HEK293 (cell line): Measurements from ENCODE around the gene PKM.

Experiments
- CTCF ChIA-PET: fragments of 350-600 bp; formaldehyde crosslinking; extraction: SDS; loops from one replicate; lab custom pipeline; 2021; ENCODE audit warnings: antibody characterized with exemption; lab: Yijun Ruan, JAX
- POLR2A ChIA-PET: fragments of 300-600 bp; formaldehyde crosslinking; extraction: SDS; loops from one replicate; lab custom pipeline; 2020; ENCODE audit warnings: antibody characterized with exemption, inconsistent platforms; lab: Yijun Ruan, JAX
- H3K27ac ChIP-seq: fragments of 200-500 bp; sonication (Bioruptor generic); 2 replicates; pipeline ENCODE4 v1.5.1; 2014; ENCODE audit warnings: low read depth, low read length, control low read depth, inconsistent platforms; ENCODE audit errors: extremely low read depth
- H3K36me3 ChIP-seq, 2 experiments: fragments of 200-500 bp in 1 of 2; sonication (Bioruptor generic) in 1 of 2; 1 replicate in 1 of 2; 2 replicates in 1 of 2; pipeline ENCODE4 v1.5.1; 2014 to 2017; ENCODE audit warnings: inconsistent platforms in 2 of 2, low read length in 2 of 2; ENCODE audit not compliant: control insufficient read depth in 2 of 2, insufficient read depth in 1 of 2
- H3K4me1 ChIP-seq: fragments of 200-500 bp; sonication (Bioruptor generic); 2 replicates; pipeline ENCODE4 v1.5.1; 2014; ENCODE audit warnings: mild to moderate bottlenecking, low read length, inconsistent platforms; ENCODE audit not compliant: control insufficient read depth, insufficient read depth
- H3K4me3 ChIP-seq: 2 replicates; pipeline ENCODE4 v1.5.1; 2011; ENCODE audit warnings: low read depth, mild to moderate bottlenecking, control low read depth, low read length, moderate library complexity
- H3K9me3 ChIP-seq: fragments of 200-500 bp; sonication (Bioruptor generic); 2 replicates; pipeline ENCODE4 v1.5.1; 2014; ENCODE audit warnings: low read depth, low read length, inconsistent platforms; ENCODE audit not compliant: control insufficient read depth, insufficient read depth
- IKZF3 ChIP-seq: fragments of 450-650 bp; IDR thresholded peaks from 2 replicates; pipeline ENCODE4 v1.5.0; 2018; ENCODE audit warnings: missing biosample characterization, mild to moderate bottlenecking, missing genetic modification characterization, moderate library complexity
- KLF9 ChIP-seq: fragments of 450-650 bp; formaldehyde crosslinking; IDR thresholded peaks from 2 replicates; pipeline ENCODE4 v1.5.1; 2016; ENCODE audit warnings: missing biosample characterization, missing genetic modification characterization, low read depth
- MEIS1 ChIP-seq: sonication (generic); formaldehyde crosslinking; IDR thresholded peaks from 2 replicates; pipeline ENCODE4 v1.8.1; 2022; ENCODE audit warnings: missing genetic modification reagents, mild to moderate bottlenecking, borderline replicate concordance
- ZBTB1 ChIP-seq: fragments of 450-650 bp; formaldehyde crosslinking; IDR thresholded peaks from 2 replicates; pipeline ENCODE4 v1.5.1; 2016; ENCODE audit warnings: missing biosample characterization, missing genetic modification characterization
- ZBTB8A ChIP-seq: fragments of 450-650 bp; formaldehyde crosslinking; IDR thresholded peaks from 2 replicates; pipeline ENCODE4 v1.5.1; 2016; ENCODE audit warnings: missing biosample characterization, missing genetic modification characterization
- ZNF169 ChIP-seq: fragments of 450-650 bp; formaldehyde crosslinking; IDR thresholded peaks from 2 replicates; pipeline ENCODE4 v1.5.1; 2016; ENCODE audit warnings: missing biosample characterization, missing genetic modification characterization
- ZNF184 ChIP-seq: fragments of 450-650 bp; IDR thresholded peaks from 2 replicates; pipeline ENCODE4 v1.5.1; 2018; ENCODE audit warnings: missing biosample characterization, mild to moderate bottlenecking, missing genetic modification characterization
- ZNF19 ChIP-seq: fragments of 450-650 bp; formaldehyde crosslinking; IDR thresholded peaks from 2 replicates; pipeline ENCODE4; 2016; ENCODE audit warnings: missing biosample characterization, missing genetic modification characterization, low read depth
- ZNF433 ChIP-seq: fragments of 450-650 bp; formaldehyde crosslinking; IDR thresholded peaks from 2 replicates; pipeline ENCODE4 v1.5.1; 2016; ENCODE audit warnings: missing biosample characterization, missing genetic modification characterization, low read depth
- ZNF521 ChIP-seq: fragments of 450-650 bp; formaldehyde crosslinking; IDR thresholded peaks from 2 replicates; pipeline ENCODE4 v1.5.1; 2017; ENCODE audit warnings: missing biosample characterization, mild to moderate bottlenecking, missing genetic modification characterization
- ZNF585B ChIP-seq: fragments of 450-650 bp; formaldehyde crosslinking; IDR thresholded peaks from 2 replicates; pipeline ENCODE4 v1.5.1; 2016; ENCODE audit warnings: missing biosample characterization, missing genetic modification characterization
- ZNF600 ChIP-seq: fragments of 450-650 bp; formaldehyde crosslinking; IDR thresholded peaks from 2 replicates; pipeline ENCODE4 v1.5.1; 2016; ENCODE audit warnings: missing biosample characterization, missing genetic modification characterization
- TF ChIP-seq, protein P1 (sequence below): fragments of 450-650 bp; formaldehyde crosslinking; IDR thresholded peaks from 2 replicates; pipeline ENCODE4 v1.5.1; 2016; ENCODE audit warnings: missing biosample characterization, missing genetic modification characterization
- TF ChIP-seq, protein P2 (sequence below): fragments of 450-650 bp; formaldehyde crosslinking; IDR thresholded peaks from 2 replicates; pipeline ENCODE4 v1.5.1; 2016; ENCODE audit warnings: missing biosample characterization, missing genetic modification characterization, borderline replicate concordance
- TF ChIP-seq, protein P3 (sequence below): fragments of 450-650 bp; formaldehyde crosslinking; IDR thresholded peaks from 2 replicates; pipeline ENCODE4 v1.5.1; 2017; ENCODE audit warnings: missing biosample characterization, missing genetic modification characterization
- TF ChIP-seq, protein P4 (sequence below): fragments of 450-650 bp; formaldehyde crosslinking; IDR thresholded peaks from 2 replicates; pipeline ENCODE4 v1.5.1; 2016; ENCODE audit warnings: missing biosample characterization, missing genetic modification characterization
- TF ChIP-seq, protein P5 (sequence below): fragments of 450-650 bp; formaldehyde crosslinking; IDR thresholded peaks from 2 replicates; pipeline ENCODE4 v1.5.1; 2016; ENCODE audit warnings: missing biosample characterization, missing genetic modification characterization
- TF ChIP-seq, protein P6 (sequence below): fragments of 450-650 bp; formaldehyde crosslinking; IDR thresholded peaks from 2 replicates; pipeline ENCODE4 v1.5.1; 2016; ENCODE audit warnings: missing biosample characterization, missing genetic modification characterization
- TF ChIP-seq, protein P7 (sequence below): fragments of 450-650 bp; formaldehyde crosslinking; conservative IDR thresholded peaks from 2 replicates; pipeline ENCODE4 v1.5.1; 2016; ENCODE audit warnings: low read depth, missing biosample characterization, missing genetic modification characterization

PKM gene

DNA sequence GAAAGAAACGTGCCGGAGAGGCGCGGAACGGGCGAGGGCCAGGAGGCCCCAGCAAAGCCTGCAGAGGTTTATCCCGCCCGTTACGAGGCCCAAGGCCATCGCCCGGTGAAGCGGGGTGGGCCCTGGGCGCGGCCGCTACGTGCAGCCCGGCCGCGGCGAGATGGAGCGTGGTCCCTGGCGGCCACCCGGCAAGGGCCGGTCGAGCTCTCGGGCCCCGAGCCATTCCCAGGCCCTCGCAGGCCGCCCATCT, 1.1 kb downstream of the PKM start (continued):
- TF ChIP-seq, protein P1, sequence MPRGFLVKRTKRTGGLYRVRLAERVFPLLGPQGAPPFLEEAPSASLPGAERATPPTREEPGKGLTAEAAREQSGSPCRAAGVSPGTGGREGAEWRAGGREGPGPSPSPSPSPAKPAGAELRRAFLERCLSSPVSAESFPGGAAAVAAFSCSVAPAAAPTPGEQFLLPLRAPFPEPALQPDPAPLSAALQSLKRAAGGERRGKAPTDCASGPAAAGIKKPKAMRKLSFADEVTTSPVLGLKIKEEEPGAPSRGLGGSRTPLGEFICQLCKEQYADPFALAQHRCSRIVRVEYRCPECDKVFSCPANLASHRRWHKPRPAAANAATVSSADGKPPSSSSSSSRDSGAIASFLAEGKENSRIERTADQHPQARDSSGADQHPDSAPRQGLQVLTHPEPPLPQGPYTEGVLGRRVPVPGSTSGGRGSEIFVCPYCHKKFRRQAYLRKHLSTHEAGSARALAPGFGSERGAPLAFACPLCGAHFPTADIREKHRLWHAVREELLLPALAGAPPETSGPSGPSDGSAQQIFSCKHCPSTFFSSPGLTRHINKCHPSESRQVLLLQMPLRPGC (tag by site-specific recombination) = no peak
- TF ChIP-seq ZNF169 (no peak), ZNF600 (tag by site-specific recombination) (no peak), ZNF585B (tag by site-specific recombination) (no peak), ZNF433 (tag by site-specific recombination) (0 out of 2 replicates have a peak, but pooled peaks have one; percentile 21)

DNA sequence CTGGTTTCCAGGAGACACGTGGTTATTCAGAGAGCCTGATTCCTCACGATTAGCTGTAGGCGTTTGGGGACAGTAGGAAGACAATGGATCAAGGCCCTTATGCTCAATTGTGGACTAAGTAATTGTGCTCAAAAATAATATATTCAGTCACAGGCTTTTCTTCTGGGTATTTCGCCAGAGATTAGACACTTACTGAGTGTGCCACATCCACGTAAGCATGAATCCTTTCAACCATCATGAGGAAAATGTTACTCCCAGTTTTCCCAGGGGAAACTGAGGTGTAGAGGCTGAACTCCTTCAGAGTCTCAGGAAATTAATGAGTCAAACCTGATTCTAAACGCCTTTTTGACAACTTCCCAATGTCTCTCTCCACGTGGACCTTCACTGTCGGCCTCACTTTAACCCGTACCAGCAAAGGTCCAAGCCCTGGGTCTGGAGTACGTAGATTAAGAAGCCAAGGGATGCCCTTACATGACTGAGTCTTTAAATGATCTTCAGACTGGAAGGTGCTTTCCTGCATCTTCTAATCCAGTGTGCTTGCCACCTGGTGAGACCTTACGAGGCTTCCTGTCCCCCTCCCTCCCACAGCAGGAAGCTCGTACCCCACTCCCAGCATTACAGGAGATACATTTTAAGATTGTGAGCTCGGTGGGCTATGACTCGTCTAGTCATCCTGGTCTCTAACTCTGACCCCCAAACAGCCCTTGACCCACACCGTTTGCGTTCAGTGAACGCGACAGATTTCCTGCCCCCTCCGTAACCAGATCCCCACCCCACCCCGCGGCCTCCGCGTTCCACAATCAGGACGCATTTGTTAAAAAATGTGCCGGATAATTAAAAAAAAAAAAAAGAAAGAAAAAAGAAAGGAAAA, 1.7 kb downstream of the PKM start:
- H3K36me3 ChIP-seq = peaks cover 14 to 22% of the 10 kb centered on the region in 2 experiments; a peak in 2 of 3 replicates
- peak overlapping the region; percentile 70 for H3K4me3 ChIP-seq
- peaks cover 24% of the 10 kb centered on the region for H3K4me1 ChIP-seq
- H3K27ac ChIP-seq = peak overlapping the region; percentile 98
- H3K9me3 ChIP-seq = no peaks in the 10 kb centered on the region
- POLR2A ChIA-PET = interaction anchor here (0.5 to 4.2 kb wide), 21 partner anchors 7 to 456 kb away, joined by 3 to 66 read pairs (median 7); partner anchors contain the start of genes BBS4 and HIGD2B
- CTCF ChIA-PET = interaction anchor here (0.6 to 2.6 kb wide), 5 partner anchors 11 to 1642 kb away, joined by 3 to 12 read pairs (median 7); no protein-coding TSS in a partner anchor
- TF ChIP-seq, protein P2, sequence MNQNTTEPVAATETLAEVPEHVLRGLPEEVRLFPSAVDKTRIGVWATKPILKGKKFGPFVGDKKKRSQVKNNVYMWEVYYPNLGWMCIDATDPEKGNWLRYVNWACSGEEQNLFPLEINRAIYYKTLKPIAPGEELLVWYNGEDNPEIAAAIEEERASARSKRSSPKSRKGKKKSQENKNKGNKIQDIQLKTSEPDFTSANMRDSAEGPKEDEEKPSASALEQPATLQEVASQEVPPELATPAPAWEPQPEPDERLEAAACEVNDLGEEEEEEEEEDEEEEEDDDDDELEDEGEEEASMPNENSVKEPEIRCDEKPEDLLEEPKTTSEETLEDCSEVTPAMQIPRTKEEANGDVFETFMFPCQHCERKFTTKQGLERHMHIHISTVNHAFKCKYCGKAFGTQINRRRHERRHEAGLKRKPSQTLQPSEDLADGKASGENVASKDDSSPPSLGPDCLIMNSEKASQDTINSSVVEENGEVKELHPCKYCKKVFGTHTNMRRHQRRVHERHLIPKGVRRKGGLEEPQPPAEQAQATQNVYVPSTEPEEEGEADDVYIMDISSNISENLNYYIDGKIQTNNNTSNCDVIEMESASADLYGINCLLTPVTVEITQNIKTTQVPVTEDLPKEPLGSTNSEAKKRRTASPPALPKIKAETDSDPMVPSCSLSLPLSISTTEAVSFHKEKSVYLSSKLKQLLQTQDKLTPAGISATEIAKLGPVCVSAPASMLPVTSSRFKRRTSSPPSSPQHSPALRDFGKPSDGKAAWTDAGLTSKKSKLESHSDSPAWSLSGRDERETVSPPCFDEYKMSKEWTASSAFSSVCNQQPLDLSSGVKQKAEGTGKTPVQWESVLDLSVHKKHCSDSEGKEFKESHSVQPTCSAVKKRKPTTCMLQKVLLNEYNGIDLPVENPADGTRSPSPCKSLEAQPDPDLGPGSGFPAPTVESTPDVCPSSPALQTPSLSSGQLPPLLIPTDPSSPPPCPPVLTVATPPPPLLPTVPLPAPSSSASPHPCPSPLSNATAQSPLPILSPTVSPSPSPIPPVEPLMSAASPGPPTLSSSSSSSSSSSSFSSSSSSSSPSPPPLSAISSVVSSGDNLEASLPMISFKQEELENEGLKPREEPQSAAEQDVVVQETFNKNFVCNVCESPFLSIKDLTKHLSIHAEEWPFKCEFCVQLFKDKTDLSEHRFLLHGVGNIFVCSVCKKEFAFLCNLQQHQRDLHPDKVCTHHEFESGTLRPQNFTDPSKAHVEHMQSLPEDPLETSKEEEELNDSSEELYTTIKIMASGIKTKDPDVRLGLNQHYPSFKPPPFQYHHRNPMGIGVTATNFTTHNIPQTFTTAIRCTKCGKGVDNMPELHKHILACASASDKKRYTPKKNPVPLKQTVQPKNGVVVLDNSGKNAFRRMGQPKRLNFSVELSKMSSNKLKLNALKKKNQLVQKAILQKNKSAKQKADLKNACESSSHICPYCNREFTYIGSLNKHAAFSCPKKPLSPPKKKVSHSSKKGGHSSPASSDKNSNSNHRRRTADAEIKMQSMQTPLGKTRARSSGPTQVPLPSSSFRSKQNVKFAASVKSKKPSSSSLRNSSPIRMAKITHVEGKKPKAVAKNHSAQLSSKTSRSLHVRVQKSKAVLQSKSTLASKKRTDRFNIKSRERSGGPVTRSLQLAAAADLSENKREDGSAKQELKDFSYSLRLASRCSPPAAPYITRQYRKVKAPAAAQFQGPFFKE (tag by site-specific recombination) = no peak
- no peak for TF ChIP-seq KLF9 (tag by site-specific recombination)
- TF ChIP-seq, protein P3, sequence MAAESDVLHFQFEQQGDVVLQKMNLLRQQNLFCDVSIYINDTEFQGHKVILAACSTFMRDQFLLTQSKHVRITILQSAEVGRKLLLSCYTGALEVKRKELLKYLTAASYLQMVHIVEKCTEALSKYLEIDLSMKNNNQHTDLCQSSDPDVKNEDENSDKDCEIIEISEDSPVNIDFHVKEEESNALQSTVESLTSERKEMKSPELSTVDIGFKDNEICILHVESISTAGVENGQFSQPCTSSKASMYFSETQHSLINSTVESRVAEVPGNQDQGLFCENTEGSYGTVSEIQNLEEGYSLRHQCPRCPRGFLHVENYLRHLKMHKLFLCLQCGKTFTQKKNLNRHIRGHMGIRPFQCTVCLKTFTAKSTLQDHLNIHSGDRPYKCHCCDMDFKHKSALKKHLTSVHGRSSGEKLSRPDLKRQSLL (tag by site-specific recombination) = no peak
- no peak for TF ChIP-seq ZNF521 (tag by site-specific recombination)
- TF ChIP-seq, protein P4, sequence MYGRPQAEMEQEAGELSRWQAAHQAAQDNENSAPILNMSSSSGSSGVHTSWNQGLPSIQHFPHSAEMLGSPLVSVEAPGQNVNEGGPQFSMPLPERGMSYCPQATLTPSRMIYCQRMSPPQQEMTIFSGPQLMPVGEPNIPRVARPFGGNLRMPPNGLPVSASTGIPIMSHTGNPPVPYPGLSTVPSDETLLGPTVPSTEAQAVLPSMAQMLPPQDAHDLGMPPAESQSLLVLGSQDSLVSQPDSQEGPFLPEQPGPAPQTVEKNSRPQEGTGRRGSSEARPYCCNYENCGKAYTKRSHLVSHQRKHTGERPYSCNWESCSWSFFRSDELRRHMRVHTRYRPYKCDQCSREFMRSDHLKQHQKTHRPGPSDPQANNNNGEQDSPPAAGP = no peak
- no peak for TF ChIP-seq MEIS1 (CRISPR knock-in tag)
- no peak for TF ChIP-seq ZBTB8A (tag by site-specific recombination)
- TF ChIP-seq ZNF184 = no peak
- TF ChIP-seq ZBTB1 (tag by site-specific recombination) = no peak
- no peak for TF ChIP-seq ZNF19 (tag by site-specific recombination)
- TF ChIP-seq, protein P5, sequence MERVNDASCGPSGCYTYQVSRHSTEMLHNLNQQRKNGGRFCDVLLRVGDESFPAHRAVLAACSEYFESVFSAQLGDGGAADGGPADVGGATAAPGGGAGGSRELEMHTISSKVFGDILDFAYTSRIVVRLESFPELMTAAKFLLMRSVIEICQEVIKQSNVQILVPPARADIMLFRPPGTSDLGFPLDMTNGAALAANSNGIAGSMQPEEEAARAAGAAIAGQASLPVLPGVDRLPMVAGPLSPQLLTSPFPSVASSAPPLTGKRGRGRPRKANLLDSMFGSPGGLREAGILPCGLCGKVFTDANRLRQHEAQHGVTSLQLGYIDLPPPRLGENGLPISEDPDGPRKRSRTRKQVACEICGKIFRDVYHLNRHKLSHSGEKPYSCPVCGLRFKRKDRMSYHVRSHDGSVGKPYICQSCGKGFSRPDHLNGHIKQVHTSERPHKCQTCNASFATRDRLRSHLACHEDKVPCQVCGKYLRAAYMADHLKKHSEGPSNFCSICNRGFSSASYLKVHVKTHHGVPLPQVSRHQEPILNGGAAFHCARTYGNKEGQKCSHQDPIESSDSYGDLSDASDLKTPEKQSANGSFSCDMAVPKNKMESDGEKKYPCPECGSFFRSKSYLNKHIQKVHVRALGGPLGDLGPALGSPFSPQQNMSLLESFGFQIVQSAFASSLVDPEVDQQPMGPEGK (tag by site-specific recombination) = peak; percentile 68; the same call in 1 of the 2 replicates
- peak; percentile 32; the same call in 1 of the 2 replicates for TF ChIP-seq IKZF3 (tag by site-specific recombination)
- TF ChIP-seq, protein P6, sequence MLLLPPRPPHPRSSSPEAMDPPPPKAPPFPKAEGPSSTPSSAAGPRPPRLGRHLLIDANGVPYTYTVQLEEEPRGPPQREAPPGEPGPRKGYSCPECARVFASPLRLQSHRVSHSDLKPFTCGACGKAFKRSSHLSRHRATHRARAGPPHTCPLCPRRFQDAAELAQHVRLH (tag by site-specific recombination) = no peak
- TF ChIP-seq, protein P7, sequence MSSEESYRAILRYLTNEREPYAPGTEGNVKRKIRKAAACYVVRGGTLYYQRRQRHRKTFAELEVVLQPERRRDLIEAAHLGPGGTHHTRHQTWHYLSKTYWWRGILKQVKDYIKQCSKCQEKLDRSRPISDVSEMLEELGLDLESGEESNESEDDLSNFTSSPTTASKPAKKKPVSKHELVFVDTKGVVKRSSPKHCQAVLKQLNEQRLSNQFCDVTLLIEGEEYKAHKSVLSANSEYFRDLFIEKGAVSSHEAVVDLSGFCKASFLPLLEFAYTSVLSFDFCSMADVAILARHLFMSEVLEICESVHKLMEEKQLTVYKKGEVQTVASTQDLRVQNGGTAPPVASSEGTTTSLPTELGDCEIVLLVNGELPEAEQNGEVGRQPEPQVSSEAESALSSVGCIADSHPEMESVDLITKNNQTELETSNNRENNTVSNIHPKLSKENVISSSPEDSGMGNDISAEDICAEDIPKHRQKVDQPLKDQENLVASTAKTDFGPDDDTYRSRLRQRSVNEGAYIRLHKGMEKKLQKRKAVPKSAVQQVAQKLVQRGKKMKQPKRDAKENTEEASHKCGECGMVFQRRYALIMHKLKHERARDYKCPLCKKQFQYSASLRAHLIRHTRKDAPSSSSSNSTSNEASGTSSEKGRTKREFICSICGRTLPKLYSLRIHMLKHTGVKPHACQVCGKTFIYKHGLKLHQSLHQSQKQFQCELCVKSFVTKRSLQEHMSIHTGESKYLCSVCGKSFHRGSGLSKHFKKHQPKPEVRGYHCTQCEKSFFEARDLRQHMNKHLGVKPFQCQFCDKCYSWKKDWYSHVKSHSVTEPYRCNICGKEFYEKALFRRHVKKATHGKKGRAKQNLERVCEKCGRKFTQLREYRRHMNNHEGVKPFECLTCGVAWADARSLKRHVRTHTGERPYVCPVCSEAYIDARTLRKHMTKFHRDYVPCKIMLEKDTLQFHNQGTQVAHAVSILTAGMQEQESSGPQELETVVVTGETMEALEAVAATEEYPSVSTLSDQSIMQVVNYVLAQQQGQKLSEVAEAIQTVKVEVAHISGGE (tag by site-specific recombination) = peak; percentile 31; the same call in 1 of the 2 replicates
